SJCRH30 (cell line): ENCODE data around the gene TACR1. TPM values are rescaled to one million over a fixed set of nuclear protein-coding genes. Genes with fewer than 3 reads are reported as not detected.
"Not testable (repeated sequence)": the region's sequence is repeated elsewhere in the genome, so short reads cannot be mapped to it uniquely, and the experiment has no call there.

Source experiments
- DNase-seq, 2 experiments: peaks; one replicate each; pipeline ENCODE4 v3.0.0-alpha.2; 2015 to 2020
- H3K27ac ChIP-seq: fragments of 250-450 bp; sonication (Bioruptor Pico); 2 replicates; pipeline ENCODE4 v1.5.1; 2020; ENCODE audit warnings: mild to moderate bottlenecking, moderate library complexity
- H3K27me3 ChIP-seq: fragments of 250-450 bp; sonication (Bioruptor Pico); 2 replicates; pipeline ENCODE4 v1.5.1; 2020; ENCODE audit warnings: mild to moderate bottlenecking, moderate library complexity
- H3K36me3 ChIP-seq: fragments of 250-450 bp; sonication (Bioruptor Pico); 2 replicates; pipeline ENCODE4 v1.5.1; 2020; ENCODE audit warnings: mild to moderate bottlenecking, moderate library complexity
- H3K4me1 ChIP-seq: fragments of 250-450 bp; sonication (Bioruptor Pico); 2 replicates; pipeline ENCODE4 v1.5.1; 2020; ENCODE audit warnings: mild to moderate bottlenecking, moderate library complexity
- H3K4me3 ChIP-seq: fragments of 250-450 bp; sonication (Bioruptor Pico); 2 replicates; pipeline ENCODE4 v1.5.1; 2020; ENCODE audit warnings: mild to moderate bottlenecking, moderate library complexity
- H3K9me3 ChIP-seq: fragments of 250-450 bp; sonication (Bioruptor Pico); replicated peaks from 2 replicates; pipeline ENCODE4 v1.5.1; 2020; ENCODE audit warnings: mild to moderate bottlenecking, moderate library complexity
- total RNA-seq: library from RNA; depleted of rRNA; stranded (reverse); fragments of >200 nt; shearing (Covaris generic); gene quantifications from 2 replicates; pipeline ENCODE4 v1.2.3, GENCODE V29; 2014

The TACR1 gene
- total RNA-seq, 1 experiment from 2014 or later: not detected

DNA sequence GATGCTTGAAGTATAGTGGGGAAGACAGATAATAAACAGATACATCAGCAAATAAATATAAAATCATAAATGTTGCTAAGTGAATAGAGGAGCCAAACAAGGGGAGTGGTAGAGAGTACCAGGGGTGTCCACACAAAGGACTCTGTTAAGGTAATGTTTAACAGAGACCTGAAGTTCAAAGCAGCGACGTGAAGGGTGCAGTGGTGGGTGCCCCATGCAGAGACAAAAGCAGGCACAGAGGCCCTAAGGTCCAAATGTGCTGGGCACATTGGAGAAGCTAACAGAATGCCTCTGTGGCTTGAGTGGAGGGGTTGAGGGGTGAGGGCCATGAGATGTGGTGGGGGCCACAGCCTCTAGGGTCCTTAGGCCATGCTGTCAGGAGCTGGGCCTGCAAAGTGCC lies 131.8 kb downstream of the TACR1 start:
- H3K4me1 ChIP-seq: 0 out of 2 replicates have a peak, but pooled peaks cover under 1% of the 10 kb centered on the region
- peaks cover 5% of the 10 kb centered on the region; the same call in 1 of the 2 replicates for H3K9me3 ChIP-seq
- DNase-seq: no peak
- no peak overlapping the region for H3K27ac ChIP-seq
- no peaks in the 10 kb centered on the region for H3K36me3 ChIP-seq
- H3K4me3 ChIP-seq: no peak overlapping the region
- H3K27me3 ChIP-seq: no peaks in the 10 kb centered on the region

DNA sequence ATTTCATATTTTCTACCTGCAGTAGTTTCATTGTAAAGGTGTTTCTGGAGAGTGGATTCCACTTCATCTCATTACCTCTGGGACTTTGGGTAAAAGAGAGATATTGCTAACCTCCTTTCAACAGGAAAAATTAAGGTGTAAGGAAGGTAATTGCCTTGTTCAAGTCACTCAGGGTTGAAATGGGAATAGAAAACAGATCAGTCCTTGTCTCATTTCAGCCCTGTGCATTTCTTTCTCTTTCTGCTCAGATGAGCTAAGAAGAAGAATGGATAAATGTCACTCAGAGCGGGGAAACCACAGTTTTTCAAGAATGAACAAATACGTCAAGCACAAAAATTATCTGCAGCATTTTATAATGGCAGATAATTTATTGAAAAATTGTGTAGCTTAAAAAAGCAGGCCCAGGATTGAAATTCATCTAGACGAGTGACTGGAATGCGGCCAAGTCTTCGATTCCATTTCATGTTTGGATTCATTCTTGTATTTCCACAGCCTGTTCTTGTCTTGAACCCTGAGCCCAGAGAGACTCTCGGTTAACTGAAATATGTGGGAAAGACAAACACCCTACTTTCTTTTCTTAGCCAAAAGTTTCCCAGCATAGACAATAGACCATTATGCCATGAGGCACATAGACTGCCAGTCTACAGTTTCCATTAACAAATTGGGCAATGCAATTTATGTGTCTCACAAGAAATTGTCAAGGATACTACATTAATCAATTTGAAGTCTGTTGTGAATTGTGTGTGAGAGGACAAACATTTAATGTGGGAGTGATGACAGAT lies 133.0 kb downstream of the TACR1 start:
- H3K27me3 ChIP-seq: no peaks in the 10 kb centered on the region
- H3K27ac ChIP-seq: no peak overlapping the region
- no peak for DNase-seq
- no peak overlapping the region for H3K4me3 ChIP-seq
- H3K9me3 ChIP-seq: peaks cover 5% of the 10 kb centered on the region; the same call in 1 of the 2 replicates
- no peaks in the 10 kb centered on the region for H3K36me3 ChIP-seq
- 0 out of 2 replicates have a peak, but pooled peaks cover 3% of the 10 kb centered on the region for H3K4me1 ChIP-seq

DNA sequence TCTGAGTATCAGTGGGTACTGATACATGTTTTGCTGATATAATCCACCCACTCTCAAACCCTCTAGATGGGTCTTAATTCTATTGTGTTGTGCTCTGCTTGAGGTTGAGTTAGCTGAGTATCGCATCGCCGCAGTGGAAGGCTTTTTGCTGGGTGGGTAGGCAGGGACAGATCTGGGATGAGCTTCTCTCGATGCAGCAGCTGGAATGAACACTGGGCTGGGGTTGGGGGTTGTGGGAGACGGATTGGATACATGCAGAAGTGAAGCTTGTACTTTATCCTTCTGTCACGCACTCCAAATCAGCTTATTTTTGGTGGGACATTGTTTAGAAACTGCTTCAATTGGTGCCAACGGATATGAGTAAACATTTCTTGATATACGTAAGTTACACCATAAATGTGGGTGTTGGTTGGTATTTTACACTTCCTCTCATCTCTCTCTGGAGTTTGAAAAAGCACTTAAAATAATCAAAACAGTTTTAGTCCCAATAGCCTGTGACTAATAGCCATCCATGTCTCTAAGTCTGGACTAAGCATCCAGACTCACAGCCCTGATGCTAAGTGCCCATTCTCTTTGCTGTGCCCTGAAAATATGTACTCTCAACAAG lies 133.8 kb downstream of the TACR1 start:
- 0 out of 2 replicates have a peak, but pooled peaks cover 3% of the 10 kb centered on the region for H3K4me1 ChIP-seq
- no peak overlapping the region for H3K4me3 ChIP-seq
- H3K27ac ChIP-seq: no peak overlapping the region
- no peaks in the 10 kb centered on the region for H3K36me3 ChIP-seq
- H3K9me3 ChIP-seq: peaks cover 5% of the 10 kb centered on the region; the same call in 1 of the 2 replicates
- no peak for DNase-seq
- no peaks in the 10 kb centered on the region for H3K27me3 ChIP-seq

DNA sequence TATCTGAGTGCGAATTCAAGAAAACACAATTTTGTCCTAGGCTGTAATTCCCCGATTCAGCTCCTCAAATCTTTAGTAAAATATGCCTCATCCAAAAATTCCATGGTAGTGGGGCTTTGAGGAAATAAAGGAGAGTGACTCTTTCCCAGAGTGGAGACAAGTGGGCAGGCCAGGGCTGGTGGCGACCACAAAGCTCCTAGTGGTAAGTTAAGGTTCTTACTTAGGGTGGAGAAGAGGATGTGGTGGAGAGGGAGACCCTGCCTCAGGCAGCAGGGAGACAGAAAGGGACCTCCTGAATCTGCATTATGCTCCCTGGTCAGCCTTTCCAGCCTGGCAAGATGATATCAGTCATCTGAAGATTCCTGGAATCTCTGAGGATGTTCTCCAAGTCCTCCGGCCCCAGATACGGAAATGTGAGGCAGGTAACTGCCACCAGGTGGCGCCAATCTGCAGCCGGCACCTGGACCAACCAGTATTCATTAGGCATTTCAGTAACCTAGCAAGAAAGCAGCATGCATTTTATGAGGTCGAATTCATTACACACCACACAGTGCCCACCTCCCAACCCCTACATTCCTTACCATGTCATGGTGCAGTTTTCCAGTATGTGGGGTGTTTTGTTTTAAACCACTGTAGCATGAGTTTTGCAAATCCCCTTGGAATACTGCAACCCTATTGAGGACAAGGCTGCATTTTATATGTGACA lies 134.5 kb downstream of the TACR1 start:
- H3K36me3 ChIP-seq: no peaks in the 10 kb centered on the region
- no peak overlapping the region for H3K27ac ChIP-seq
- H3K4me1 ChIP-seq: 0 out of 2 replicates have a peak, but pooled peaks cover 3% of the 10 kb centered on the region
- H3K27me3 ChIP-seq: no peaks in the 10 kb centered on the region
- H3K9me3 ChIP-seq: peaks cover 5% of the 10 kb centered on the region; the same call in 1 of the 2 replicates
- H3K4me3 ChIP-seq: no peak overlapping the region
- peak; percentile 53 to 80 for DNase-seq

- 0 out of 2 replicates have a peak, but pooled peaks cover 3% of the 10 kb centered on the region for H3K9me3 ChIP-seq
- no peaks in the 10 kb centered on the region for H3K27me3 ChIP-seq
- H3K36me3 ChIP-seq: no peaks in the 10 kb centered on the region
- H3K4me3 ChIP-seq: no peak overlapping the region
- H3K4me1 ChIP-seq: 0 out of 2 replicates have a peak, but pooled peaks cover 3% of the 10 kb centered on the region
- no peak for DNase-seq
- no peak overlapping the region for H3K27ac ChIP-seq
Observed at GRCh38 chr2:75063906-75064305, 135.4 kb downstream of the TACR1 start.

DNA sequence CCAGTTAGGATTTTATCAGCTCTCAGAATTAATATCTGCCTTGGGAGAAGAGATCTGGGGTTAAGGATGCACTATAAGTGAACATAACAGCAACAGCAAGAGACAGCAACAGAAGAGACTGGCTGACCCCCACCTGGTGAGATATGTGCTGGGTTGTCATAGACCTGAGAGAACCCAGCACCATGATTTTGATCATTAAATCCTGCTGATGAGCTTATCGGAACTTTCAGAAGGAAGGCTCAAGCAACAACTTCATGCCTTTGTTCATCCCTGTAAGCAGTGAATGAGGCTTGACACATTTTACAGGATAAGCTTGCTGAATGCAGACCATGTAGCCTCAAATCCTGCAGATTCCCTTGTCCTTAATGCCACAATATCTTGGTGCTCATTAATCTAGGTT lies 140.9 kb downstream of the TACR1 start:
- no peak for DNase-seq
- Histone ChIP-seq H3K4me3 (no peak overlapping the region), H3K27ac (no peak overlapping the region), H3K36me3 (no peaks in the 10 kb centered on the region), H3K4me1 (0 out of 2 replicates have a peak, but pooled peaks cover 3% of the 10 kb centered on the region), H3K9me3 (no peaks in the 10 kb centered on the region), H3K27me3 (no peaks in the 10 kb centered on the region)

DNA sequence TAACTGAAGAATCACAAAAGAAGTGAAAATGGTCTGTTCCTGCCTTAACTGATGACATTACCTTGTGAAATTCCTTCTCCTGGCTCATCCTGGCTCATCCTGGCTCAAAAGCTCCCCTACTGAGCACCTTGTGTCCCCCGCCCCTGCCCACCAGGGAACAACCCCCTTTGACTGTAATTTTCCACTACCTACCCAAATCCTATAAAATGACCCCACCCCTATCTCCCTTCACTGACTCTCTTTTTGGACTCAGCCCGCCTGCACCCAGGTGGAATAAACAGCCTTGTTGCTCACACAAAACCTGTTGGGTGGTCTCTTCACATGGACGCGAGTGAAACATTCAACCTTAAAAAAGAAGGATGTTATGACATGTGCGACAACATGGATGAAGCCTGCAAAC lies 142.2 kb downstream of the TACR1 start:
- not testable (repeated sequence) for DNase-seq

GRCh38 chr2:75055820-75056675 lies 143.3 kb downstream of the TACR1 start:
- Histone ChIP-seq H3K27ac (no peak overlapping the region), H3K36me3 (no peaks in the 10 kb centered on the region), H3K27me3 (no peaks in the 10 kb centered on the region), H3K4me1 (no peaks in the 10 kb centered on the region), H3K4me3 (no peak overlapping the region), H3K9me3 (no peaks in the 10 kb centered on the region)
- DNase-seq: no peak

More for the DNA sequence above, 142.2 kb downstream of the TACR1 start:
- H3K36me3 ChIP-seq, H3K4me1 ChIP-seq, H3K9me3 ChIP-seq, H3K27me3 ChIP-seq, H3K27ac ChIP-seq, H3K4me3 ChIP-seq: not testable (repeated sequence)

GRCh38 chr2:75055142-75055819 lies 144.0 kb downstream of the TACR1 start:
- no peak for DNase-seq
- H3K27ac ChIP-seq: no peak overlapping the region
- no peak overlapping the region for H3K4me3 ChIP-seq
- no peaks in the 10 kb centered on the region for H3K27me3 ChIP-seq
- no peaks in the 10 kb centered on the region for H3K4me1 ChIP-seq
- no peaks in the 10 kb centered on the region for H3K9me3 ChIP-seq
- no peaks in the 10 kb centered on the region for H3K36me3 ChIP-seq

GRCh38 chr2:75054296-75054695 lies 145.0 kb downstream of the TACR1 start:
- Histone ChIP-seq H3K4me1 (no peaks in the 10 kb centered on the region), H3K9me3 (no peaks in the 10 kb centered on the region), H3K27ac (no peak overlapping the region), H3K36me3 (no peaks in the 10 kb centered on the region), H3K27me3 (no peaks in the 10 kb centered on the region), H3K4me3 (no peak overlapping the region)
- no peak for DNase-seq

- Histone ChIP-seq H3K27me3 (no peaks in the 10 kb centered on the region), H3K9me3 (no peaks in the 10 kb centered on the region), H3K27ac (no peak overlapping the region), H3K4me1 (no peaks in the 10 kb centered on the region), H3K4me3 (no peak overlapping the region), H3K36me3 (no peaks in the 10 kb centered on the region)
- DNase-seq: peak; percentile 55 to 71
Observed at GRCh38 chr2:75053484-75054112, 145.7 kb downstream of the TACR1 start.

DNA sequence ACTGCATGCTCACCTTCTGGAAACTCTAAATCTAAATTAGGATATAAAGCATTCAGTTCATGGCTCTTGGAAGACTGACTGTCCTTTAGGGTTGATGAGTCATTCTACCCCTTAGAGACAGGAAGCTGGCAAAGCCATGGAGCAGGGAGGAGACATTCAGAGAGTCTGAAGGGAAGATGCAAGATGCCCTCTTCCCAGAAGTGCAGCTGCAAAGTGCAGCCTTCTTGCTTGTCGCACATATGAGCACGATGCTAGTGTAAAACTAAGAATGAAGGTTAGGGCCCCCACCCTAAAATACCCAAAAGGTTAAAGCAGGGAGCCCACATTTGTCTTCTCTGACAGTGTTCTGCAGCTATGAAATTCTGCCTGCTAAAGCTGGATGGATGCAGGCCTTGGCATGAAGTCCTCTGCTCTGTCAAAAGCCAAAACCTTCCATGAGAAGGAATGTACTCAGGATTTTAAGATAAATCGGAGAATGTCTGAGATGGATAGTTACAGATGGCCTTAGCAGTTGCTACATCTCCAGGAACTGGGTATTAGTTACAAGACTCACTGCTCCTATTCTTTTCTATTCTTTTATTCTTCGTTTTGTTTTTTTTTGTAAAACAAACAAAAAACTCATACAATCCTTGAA lies 151.2 kb downstream of the TACR1 start:
- Histone ChIP-seq H3K27ac (no peak overlapping the region), H3K36me3 (no peaks in the 10 kb centered on the region), H3K9me3 (no peaks in the 10 kb centered on the region), H3K4me1 (peaks cover 3% of the 10 kb centered on the region; the same call in 1 of the 2 replicates), H3K27me3 (no peaks in the 10 kb centered on the region), H3K4me3 (no peak overlapping the region)
- peak in 1 of 2 experiments; percentile 24 for DNase-seq
